ENCODE measurements around the gene DRAM2. TPM values are rescaled to one million over a fixed set of nuclear protein-coding genes. Genes with fewer than 3 reads are reported as not detected.
A peak's percentile ranks its signal among the peaks of the same experiment; 100 is the strongest.

The DRAM2 gene
- total RNA-seq, 1 experiment from 2014 or later = 34.4 TPM

- Histone ChIP-seq H2AFZ (ENCODE audit: low read length) (peak overlapping the region; percentile 94), H3T11ph (ENCODE audit: low read length) (no peak overlapping the region), H3K27me3 (ENCODE audit: insufficient read depth, low read length) (no peaks in the 10 kb centered on the region), H2BK120ac (ENCODE audit: low read depth, low read length, poor library complexity, severe bottlenecking) (peak overlapping the region; percentile 31), H2BK20ac (ENCODE audit: low read depth, low read length, poor library complexity, severe bottlenecking) (no peak overlapping the region), H4K5ac (ENCODE audit: insufficient read length, low read depth, low read length) (no peak overlapping the region), H3K18ac (ENCODE audit: insufficient read length, low read depth, low read length) (peak overlapping the region; percentile 85), H4K8ac (replicated peaks; ENCODE audit: insufficient read length, low read depth, low read length) (no peak overlapping the region), H3K4ac (ENCODE audit: low read depth, low read length) (no peak overlapping the region), H3K4me1 (ENCODE audit: insufficient read depth, low read length) (no peaks in the 10 kb centered on the region), H2BK5ac (ENCODE audit: insufficient read length, low read length) (peak overlapping the region; percentile 11), H3K9ac (ENCODE audit: extremely low read depth, insufficient read length, low read length) (peak overlapping the region; percentile 67), H2AK5ac (ENCODE audit: insufficient read length, low read length) (no peak overlapping the region), H4K20me1 (ENCODE audit: control insufficient read depth, insufficient read depth, insufficient read length) (no peaks in the 10 kb centered on the region), H2BK12ac (ENCODE audit: insufficient read length, low read depth, low read length) (no peak overlapping the region), H3K56ac (ENCODE audit: insufficient read length, low read depth, low read length) (no peak overlapping the region), H3K79me2 (ENCODE audit: insufficient read depth, low read length) (peaks cover 15% of the 10 kb centered on the region; the same call in 1 of the 2 replicates), H3K79me1 (ENCODE audit: insufficient read depth, low read depth, low read length, poor library complexity, severe bottlenecking) (no peaks in the 10 kb centered on the region), H3K9me3 (ENCODE audit: control insufficient read depth, low read depth, low read length) (no peaks in the 10 kb centered on the region), H3K4me2 (ENCODE audit: insufficient read depth, insufficient read length, low read length) (peak overlapping the region; percentile 84), H2BK15ac (ENCODE audit: low read depth, low read length) (no peak overlapping the region), H3K23ac (ENCODE audit: insufficient read length, low read depth, low read length) (no peak overlapping the region), H3K27ac (ENCODE audit: insufficient read length, low read depth, low read length) (peak overlapping the region; percentile 93), H3K14ac (ENCODE audit: insufficient read depth, low read length) (peak overlapping the region; percentile 96; the same call in 1 of the 2 replicates), H4K91ac (ENCODE audit: insufficient read length, low read depth, low read length) (no peak overlapping the region), H3K23me2 (ENCODE audit: insufficient read length, low read depth, low read length, poor library complexity, severe bottlenecking) (peaks cover 5% of the 10 kb centered on the region)
- no CpG with 5 or more reads among the region's 33 CpGs for WGBS (ENCODE audit: extremely low coverage, insufficient read length, low lambda C conversion rate)
- H3K36me3 Mint-ChIP-seq (ENCODE audit: insufficient read depth in 1 of 3, low read depth in 3 of 3) = peaks cover 6 to 20% (median 12%) of the 10 kb centered on the region in 3 experiments; a peak in 6 of 7 replicates
- peaks cover 29 to 33% of the 10 kb centered on the region in 2 experiments for H3K4me1 Mint-ChIP-seq
- H3K9me3 Mint-ChIP-seq = no peaks in the 10 kb centered on the region; a peak in 1 of 5 replicates
- H3K27me3 Mint-ChIP-seq (ENCODE audit: low read depth) = peaks cover 1% of the 10 kb centered on the region; the same call in 1 of the 2 replicates
- TF ChIP-seq CTCF (conservative IDR thresholded peaks at IDR 0.05) = no peak
- DNase-seq = peak; percentile 47
- H3K4me3 Mint-ChIP-seq = peak overlapping the region; percentile 98
- H3K27ac Mint-ChIP-seq = peak overlapping the region; percentile 97 to 100 (median 98)
These were observed 453 bp downstream of the DRAM2 start for GRCh38 chr1:111139324-111139955.

All from H9 (cell line).